ENCODE results near the gene NPNT.

NPNT gene

DNA sequence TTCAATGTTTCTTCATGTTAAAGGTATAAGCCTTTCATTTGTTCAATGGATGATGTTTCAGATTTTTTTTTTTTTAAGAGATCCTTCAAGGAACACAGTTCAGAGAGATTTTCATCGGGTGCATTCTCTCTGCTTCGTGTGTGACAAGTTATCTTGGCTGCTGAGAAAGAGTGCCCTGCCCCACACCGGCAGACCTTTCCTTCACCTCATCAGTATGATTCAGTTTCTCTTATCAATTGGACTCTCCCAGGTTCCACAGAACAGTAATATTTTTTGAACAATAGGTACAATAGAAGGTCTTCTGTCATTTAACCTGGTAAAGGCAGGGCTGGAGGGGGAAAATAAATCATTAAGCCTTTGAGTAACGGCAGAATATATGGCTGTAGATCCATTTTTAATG, 75.8 kb downstream of the NPNT start:
- no peak for DNase-seq

DNA sequence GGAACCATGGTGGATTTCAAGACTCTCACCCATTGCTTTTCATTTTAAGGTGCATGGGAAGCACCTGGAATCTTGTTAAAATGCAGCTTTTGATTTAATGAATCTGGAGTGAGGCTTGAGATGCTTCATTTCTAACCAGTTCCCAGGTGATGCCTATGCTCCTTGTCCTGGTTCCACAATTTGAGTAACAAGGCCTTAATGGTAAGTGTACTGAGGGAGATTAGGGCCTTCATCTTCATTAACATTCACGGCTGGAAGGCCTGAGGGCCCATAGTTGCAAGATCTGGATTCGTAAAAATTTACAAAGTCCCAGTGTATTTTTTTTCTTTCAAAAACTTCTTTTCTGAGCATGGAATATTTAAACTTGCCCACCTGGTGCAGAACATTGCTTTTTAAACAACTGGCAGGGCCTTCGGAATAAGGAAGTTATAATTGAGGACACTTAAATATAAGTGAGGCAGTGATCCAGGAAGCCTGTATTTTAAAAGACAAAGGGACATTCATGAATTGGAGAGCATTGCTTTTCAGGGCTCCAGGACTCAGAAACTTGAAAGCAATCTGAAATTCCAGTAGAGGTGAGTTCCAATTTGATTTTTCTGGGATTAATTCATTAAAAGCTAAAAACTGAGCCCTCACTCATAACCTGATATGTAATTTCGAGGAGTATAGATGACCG, 77.8 kb downstream of the NPNT start:
- no peak for DNase-seq

- no peak for DNase-seq
Measured at GRCh38 chr4:105976915-105977314, 81.6 kb downstream of the NPNT start.

DNA sequence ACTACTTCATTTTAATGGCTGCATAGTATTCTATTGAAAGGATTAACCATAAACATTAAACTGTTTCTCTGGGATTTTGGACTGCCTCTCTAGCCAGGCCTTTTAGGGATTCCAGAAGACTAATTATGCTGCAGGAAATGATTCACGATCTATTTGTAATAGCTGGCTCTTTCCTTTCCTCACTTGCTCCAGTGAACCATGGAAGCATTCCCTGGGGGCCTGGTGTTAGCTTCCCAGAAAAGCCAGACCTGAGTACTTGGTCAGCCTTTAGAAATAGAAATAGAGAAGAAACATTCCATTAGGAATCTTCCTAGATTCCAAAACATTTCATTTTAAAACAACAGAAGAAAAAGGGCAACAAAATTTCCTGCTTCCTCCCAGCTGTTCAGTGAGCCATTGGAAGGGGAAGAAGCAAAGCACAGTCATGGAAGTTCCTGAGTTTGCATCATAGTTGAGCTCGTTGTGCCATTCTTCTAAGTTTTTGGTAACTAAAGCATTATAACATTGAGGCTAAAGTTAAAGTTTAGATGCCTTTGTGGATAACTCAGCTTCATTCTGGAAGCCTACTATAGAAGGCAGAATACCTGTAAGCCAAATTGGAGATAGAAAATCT, 83.5 kb downstream of the NPNT start:
- no peak for DNase-seq

- DNase-seq = no peak
Measured at GRCh38 chr4:105979506-105979905, 84.2 kb downstream of the NPNT start.

GRCh38 chr4:105988671-105989070, 93.4 kb downstream of the NPNT start:
- no peak for DNase-seq

DNA sequence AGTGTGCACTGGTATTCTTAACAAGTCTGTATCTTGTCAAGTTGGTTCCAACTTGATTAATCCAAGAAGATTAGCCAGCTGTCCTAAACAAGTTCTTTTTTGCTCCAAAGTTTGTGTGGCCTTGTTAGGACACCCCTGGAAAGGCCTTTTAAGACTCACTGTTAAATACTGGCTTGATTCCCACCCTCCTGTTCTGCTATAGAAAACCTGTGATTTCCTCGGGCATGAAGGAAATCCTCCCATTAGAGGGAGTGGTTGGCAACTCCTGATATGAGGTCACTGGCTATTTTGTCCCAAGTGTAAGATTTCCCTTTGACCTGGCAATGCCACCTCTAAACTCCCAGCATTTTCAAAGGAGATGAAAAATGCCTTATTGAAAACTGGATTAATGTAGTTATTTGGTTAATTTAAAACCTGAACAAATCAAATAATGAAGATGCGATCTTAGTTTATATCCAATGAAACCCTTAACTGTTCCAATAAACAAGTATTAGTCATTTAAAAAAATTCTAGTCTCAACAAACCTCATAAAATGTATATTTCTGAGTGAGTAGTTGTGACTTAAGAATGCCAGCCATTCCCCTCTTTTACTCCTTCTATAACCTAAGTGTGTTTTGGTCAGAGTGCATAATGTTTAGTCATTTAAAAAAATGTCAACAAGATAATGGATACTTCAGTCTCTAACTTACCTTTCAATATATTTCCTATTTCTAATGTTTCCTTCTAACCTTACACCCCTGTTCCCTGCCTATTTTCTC, 94.4 kb downstream of the NPNT start:
- no peak for DNase-seq

- DNase-seq = no peak
Measured at GRCh38 chr4:105990933-105991332, 95.7 kb downstream of the NPNT start.

DNA sequence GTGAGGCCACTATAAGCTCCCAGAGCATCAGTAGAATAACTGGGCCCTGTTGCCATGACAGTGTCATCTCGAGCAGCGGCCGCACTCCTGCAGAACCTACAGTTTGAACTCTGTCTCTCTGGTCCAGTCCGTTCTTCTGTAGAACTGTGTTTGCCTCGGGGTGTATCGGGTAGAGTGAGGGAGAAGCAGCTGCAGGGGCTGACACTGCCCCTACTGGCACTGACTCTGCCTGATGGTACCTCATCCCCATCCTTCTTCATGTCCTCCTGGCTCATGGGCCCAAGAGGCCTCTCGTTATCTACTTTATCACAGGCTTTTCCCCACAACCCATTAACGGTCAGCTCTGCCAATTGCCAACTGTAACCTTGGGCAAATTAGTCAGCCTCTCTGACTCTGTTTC, 96.5 kb downstream of the NPNT start:
- DNase-seq = no peak

DNA sequence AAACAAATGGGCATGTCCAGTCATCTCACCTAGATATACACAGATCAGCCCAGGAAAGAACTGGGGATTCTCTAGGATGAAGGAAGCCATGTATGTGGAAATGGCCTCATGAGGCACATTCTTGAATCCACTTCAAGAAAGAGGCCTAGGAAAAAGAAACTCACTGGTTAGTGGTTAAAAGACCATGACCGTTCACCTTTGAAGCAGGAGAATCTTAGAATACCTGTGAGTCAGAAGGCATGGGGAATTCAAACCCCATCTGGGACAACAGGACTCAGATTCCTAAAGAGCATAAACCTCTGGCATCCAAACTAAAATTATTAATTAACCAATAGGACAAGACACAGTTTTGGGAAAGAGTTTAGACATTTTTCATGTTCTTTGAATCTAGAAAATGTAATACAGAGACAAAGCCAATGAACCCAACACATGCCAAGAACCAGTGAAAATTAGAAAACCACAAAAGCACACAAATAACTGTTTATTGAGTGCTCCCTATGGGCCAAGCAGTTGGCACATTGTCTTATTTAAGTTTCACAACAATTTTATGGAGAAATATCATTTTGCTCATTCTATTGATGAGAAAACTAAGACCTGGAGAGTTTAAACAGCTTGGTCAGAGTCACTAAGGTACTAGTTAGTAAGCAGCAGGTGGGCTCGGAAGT, 97.5 kb downstream of the NPNT start:
- no peak for DNase-seq

DNA sequence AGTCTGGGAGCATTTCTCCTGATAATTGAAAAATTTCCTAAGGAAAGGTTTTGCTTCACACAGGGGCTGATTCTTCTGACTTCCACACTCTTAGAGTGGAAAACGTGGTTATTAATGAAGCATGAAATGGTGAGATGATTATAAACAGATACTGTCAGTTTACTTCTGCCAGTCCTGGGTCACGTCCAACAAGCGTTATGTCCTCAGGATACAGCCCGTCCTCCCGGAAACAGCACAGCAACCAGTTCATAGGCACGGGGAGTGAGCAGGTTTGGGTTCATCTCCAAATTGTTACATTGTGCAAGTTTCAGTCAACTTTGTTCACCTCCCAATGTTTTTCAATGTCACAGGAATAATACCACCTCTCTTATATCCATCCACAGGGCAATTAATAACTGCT, 98.8 kb downstream of the NPNT start:
- no peak for DNase-seq

DNA sequence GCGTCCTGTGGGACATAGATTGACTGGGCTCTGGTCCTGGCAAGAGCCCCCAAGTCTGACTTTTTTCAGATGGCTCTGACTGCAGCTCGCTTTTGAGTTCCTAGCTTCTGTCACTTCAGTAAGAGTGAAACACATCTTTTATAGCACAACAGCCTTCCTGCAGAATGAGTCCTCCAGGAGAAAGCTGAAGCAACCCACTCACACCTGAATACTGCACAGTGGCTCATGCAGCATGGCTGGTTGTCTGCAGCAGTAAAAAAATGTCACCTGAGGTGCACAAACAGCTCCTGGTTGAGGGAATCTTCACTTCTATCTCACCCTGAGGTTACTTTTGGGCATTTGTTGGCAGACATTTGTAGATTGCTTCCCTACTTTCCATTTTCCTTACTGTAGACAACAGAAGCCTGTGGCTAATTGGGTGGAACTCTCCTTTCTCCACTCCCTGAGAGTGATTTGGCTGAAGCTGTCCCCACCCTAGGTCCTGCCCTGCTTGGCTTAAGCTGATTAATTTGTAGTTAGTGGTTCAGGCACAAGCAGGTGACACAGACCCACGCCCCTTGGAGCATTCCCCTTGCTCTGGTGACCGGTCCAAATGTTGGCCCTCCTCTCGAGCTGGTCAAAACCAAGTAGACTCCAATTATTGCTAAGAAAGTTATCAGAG, 99.7 kb downstream of the NPNT start:
- no peak for DNase-seq

GRCh38 chr4:105996845-105997244, 101.6 kb downstream of the NPNT start:
- DNase-seq = no peak

- no peak for DNase-seq
Measured at GRCh38 chr4:105998171-105999063, 103.1 kb downstream of the NPNT start.

GRCh38 chr4:106002994-106003393, 107.7 kb downstream of the NPNT start:
- DNase-seq = no peak

DNA sequence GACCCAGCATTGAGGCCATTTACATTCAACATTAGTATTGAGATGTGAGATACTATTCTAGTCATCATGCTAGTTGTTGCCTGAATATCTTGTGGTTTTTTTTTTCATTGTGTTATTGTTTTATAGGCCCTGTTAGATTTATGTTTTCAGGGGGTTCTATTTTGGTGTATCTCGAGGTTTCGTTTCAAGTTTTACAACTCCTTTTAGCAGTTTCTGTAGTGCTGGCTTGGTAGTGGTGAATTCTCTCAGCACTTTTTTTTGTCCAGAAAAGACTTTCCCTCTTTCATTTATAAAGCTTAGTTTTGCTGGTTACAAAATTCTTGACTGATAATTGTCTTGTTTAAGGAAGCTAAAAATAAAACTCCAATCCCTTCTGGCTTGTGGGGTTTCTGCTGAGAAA, 115.5 kb downstream of the NPNT start:
- no peak for DNase-seq

DNA sequence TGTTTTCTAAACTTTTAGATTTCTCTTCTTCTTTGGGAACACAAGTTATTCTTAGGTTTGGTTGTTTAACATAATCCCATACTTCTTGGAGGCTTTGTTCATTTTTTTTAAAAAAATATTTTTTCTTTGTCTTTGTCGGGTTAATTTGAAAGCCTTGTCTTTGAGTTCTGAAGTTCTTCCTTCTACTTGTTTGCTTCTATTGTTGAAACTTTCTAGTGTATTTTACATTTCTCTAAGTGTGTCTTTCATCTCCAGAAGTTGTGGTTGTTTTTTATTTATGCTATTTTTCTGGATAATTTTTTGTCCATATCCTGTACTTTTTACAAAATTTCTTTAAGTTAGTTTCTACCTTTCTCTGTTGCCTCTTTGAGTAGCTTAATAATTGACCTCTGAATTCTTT, 116.1 kb downstream of the NPNT start:
- no peak for DNase-seq

- DNase-seq = no peak
Measured at GRCh38 chr4:106017975-106018374, 122.7 kb downstream of the NPNT start.

DNA sequence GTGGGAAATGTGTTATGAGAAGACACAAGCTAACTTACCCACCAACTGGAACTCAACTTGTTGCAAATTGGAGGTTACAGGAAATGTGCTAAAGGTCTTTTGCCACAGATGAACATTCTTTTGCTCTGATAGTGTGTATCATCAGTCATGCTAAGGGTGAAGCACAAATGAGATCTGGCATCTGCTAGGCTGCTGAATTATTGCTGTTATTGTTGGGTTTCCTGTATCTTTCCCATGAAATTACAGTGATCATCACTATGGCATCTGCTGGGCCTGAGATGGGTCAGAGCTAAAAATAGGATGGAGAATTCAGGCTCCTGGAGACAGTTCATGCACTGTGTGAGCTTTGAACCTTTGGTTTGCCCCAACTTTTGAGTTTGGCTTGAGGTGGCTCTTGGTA, 124.5 kb downstream of the NPNT start:
- no peak for DNase-seq
